ENCODE data around the gene CTNNA1.

The CTNNA1 gene

DNA sequence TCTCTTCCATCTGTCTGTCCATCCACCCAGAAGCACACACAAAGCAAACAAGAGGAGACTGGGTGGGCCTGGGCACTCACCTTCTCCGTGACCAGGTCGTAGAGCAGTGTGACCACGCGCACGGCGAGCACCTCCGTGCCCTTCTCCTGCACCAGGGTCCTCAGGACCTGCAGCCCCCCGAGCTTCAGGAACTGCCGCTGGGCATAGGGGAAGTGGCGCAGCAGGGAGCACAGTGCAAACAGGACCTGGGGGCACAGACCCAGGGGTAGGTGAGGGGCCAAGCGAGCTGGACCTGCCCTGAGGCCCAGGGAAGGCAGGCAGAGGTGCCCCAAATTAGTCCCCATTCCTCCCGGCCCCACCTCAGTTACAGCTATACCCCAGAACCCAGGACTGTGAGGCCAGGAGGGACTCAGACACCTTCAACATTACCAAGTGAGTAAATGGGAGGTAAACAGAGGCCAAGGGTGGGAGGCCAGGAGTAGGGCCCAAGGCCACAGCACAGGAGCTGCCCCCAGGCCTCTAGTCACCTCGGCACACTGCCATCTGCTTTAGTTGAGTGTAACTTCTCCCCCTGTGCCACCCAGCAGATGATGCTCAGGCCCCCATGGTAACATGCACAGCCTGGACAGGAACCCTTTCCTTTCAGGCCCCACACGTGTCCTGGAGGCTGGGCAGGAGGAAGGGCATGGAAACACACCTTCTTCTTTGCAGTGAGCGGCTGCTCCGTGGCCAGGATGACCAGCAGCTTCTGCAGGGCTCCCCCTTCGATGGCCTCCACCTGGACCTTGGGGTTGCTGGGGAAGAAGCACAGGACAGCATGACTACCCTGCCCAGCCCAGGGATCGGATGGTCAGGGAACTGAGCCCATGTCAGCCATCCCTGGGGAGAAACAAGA lies 198.1 kb downstream of the CTNNA1 start:
- H3K4me3 Mint-ChIP-seq = no peak overlapping the region
- H3K36me3 Mint-ChIP-seq = peaks cover 12% of the 10 kb centered on the region
- H3K9me3 Mint-ChIP-seq = no peaks in the 10 kb centered on the region
- ATAC-seq (ENCODE audit: low read depth) (no peak), DNase-seq (ENCODE audit: low spot score in 2 of 2) (no peak)
- H3K4me1 Mint-ChIP-seq = peaks cover 5% of the 10 kb centered on the region
- no peak overlapping the region for H3K27ac Mint-ChIP-seq
- no peaks in the 10 kb centered on the region for H3K27me3 Mint-ChIP-seq

DNA sequence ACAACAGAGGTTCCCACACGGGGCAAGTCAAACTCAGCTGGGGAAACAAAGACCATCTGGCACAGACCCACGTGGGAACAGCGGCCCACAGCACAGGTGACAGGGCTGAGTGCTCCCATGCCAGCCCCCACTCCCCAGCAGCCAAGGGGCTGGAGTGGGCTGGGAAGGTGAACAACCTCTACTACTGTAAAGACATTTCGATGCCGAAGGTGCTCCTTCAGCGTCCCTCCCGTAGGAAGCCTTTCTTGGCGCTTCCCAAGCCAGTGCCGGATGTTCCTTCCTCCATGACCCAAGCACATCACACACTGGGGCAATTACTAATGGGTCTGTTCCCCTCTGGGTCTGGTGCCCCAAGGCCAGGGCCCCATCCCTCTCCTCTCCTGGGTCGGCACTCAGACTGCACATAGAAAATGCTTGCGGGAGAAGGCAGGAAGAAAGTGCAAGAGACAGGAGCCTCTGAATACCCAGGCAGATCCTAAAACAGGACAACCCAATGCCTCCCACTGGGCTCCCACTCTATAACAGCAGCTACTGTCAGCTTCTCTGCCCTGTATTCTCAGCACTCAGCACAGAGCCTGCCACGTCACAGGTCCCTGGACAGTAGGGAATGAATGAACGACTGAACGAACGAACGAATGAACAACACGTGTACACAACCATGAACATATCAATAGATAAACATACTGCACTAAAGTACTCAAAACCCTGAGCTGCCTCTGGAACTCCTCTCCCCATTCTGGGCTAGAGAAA lies 198.9 kb downstream of the CTNNA1 start:
- no peak for DNase-seq (ENCODE audit: low spot score in 2 of 2)
- Mint-ChIP-seq H3K4me3 (no peak overlapping the region), H3K27me3 (no peaks in the 10 kb centered on the region), H3K36me3 (peaks cover 12% of the 10 kb centered on the region), H3K9me3 (no peaks in the 10 kb centered on the region), H3K27ac (no peak overlapping the region), H3K4me1 (peaks cover 8% of the 10 kb centered on the region)
- ATAC-seq (ENCODE audit: low read depth) = no peak

GRCh38 chr5:138952962-138953361 lies 199.7 kb downstream of the CTNNA1 start:
- ATAC-seq (ENCODE audit: low read depth) = no peak

GRCh38 chr5:138953387-138954256 lies 200.4 kb downstream of the CTNNA1 start:
- Mint-ChIP-seq H3K4me1 (peaks cover 8% of the 10 kb centered on the region), H3K27me3 (no peaks in the 10 kb centered on the region), H3K27ac (peak overlapping the region; percentile 35), H3K4me3 (no peak overlapping the region), H3K9me3 (no peaks in the 10 kb centered on the region), H3K36me3 (peaks cover 4% of the 10 kb centered on the region)
- DNase-seq (ENCODE audit: low spot score in 2 of 2) = no peak
- ATAC-seq (ENCODE audit: low read depth) = peak; percentile 78

More at GRCh38 chr5:138952962-138953361, 199.7 kb downstream of the CTNNA1 start:
- Mint-ChIP-seq H3K27me3 (no peaks in the 10 kb centered on the region), H3K4me3 (no peak overlapping the region), H3K36me3 (peaks cover 8% of the 10 kb centered on the region), H3K9me3 (no peaks in the 10 kb centered on the region), H3K27ac (no peak overlapping the region), H3K4me1 (peaks cover 8% of the 10 kb centered on the region)
- DNase-seq (ENCODE audit: low spot score in 2 of 2) = peak in 1 of 2 donors; percentile 13

DNA sequence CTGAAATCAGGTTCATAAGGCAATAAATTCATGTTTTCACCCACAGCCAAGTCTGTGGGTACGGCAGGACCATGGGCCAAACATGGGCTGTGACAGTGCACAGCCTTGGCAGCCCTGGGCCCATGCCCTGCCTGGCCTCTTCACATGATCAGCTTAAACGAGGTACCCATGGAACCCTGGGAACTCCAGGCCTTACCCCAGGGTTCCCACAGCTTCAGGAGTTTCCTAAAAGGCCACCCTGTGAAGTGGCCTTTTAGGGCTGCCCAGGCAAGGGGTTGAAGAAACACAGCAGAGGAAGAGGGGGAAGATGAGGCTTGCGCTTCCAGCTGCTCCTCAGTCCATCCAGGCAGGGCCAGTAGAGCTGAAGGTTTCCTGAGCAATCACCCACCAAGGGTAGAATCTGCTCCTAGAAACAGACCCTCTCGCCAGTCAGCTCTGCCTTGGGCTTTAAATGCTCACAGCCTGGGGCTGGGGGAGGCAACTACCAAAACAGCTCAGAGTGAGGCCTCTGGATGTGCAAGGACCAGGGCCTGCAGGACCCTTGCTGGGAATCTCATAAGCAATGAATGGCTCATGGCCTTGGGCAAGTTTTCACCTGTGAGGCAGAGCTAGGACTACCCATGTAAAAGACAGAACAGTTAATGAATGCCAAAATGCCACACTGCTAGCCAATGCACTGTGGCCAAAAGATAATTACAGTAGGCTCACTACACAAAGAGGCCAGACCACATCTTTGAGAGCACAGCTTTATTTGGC lies 201.2 kb downstream of the CTNNA1 start:
- H3K27me3 Mint-ChIP-seq = no peaks in the 10 kb centered on the region
- no peak overlapping the region for H3K4me3 Mint-ChIP-seq
- ATAC-seq (ENCODE audit: low read depth) = no peak
- H3K27ac Mint-ChIP-seq = no peak overlapping the region
- no peak for DNase-seq (ENCODE audit: low spot score in 2 of 2)
- H3K9me3 Mint-ChIP-seq = no peaks in the 10 kb centered on the region
- peaks cover 8% of the 10 kb centered on the region for H3K4me1 Mint-ChIP-seq
- peaks cover 3% of the 10 kb centered on the region for H3K36me3 Mint-ChIP-seq

DNA sequence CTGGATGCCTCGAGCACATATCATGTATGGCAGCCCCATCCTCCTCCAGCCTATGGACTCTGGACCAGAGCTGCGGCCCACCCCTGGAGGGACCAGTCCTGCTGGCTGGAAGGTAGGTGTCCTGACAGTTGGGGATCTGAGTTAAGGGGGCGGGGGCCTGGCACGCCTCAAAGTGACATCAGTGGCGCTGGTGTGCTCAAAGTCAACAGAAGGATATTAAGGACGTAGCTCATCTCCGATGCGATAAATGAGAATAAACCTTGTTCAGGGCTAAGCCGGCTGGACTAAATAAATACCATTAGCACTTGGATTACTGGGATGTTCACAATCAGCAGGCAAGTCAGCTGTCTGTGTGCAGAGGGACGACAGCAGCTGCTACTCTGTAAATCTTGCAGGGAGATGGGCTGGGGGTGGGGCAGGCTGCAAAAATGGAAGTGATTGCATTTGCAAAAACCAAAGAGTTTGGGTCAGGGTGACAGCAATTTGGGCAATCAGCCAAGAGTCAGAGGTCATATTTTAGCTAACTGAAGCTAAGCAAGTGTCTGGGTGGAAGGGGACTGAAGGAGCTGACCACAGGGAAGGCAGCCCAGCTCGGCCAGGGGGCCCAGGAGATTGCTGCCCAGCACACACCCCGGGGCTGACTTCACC lies 201.9 kb downstream of the CTNNA1 start:
- Mint-ChIP-seq H3K4me3 (no peak overlapping the region), H3K36me3 (peaks cover 3% of the 10 kb centered on the region), H3K27me3 (no peaks in the 10 kb centered on the region), H3K27ac (no peak overlapping the region), H3K4me1 (peaks cover 8% of the 10 kb centered on the region), H3K9me3 (no peaks in the 10 kb centered on the region)
- DNase-seq (ENCODE audit: low spot score in 2 of 2) = no peak
- ATAC-seq (ENCODE audit: low read depth) = no peak

- Mint-ChIP-seq H3K27ac (no peak overlapping the region), H3K4me1 (peaks cover 8% of the 10 kb centered on the region), H3K9me3 (no peaks in the 10 kb centered on the region), H3K36me3 (peaks cover 2% of the 10 kb centered on the region), H3K4me3 (no peak overlapping the region), H3K27me3 (no peaks in the 10 kb centered on the region)
- no peak for ATAC-seq (ENCODE audit: low read depth)
- DNase-seq (ENCODE audit: low spot score in 2 of 2) = no peak
Observed at GRCh38 chr5:138955671-138956295, 202.6 kb downstream of the CTNNA1 start.

GRCh38 chr5:138956801-138957200 lies 203.6 kb downstream of the CTNNA1 start:
- no peak for DNase-seq (ENCODE audit: low spot score in 2 of 2)
- no peaks in the 10 kb centered on the region for H3K27me3 Mint-ChIP-seq
- no peaks in the 10 kb centered on the region for H3K9me3 Mint-ChIP-seq
- H3K36me3 Mint-ChIP-seq = peaks cover 1% of the 10 kb centered on the region
- no peak for ATAC-seq (ENCODE audit: low read depth)
- no peak overlapping the region for H3K4me3 Mint-ChIP-seq
- H3K4me1 Mint-ChIP-seq = peaks cover 8% of the 10 kb centered on the region
- H3K27ac Mint-ChIP-seq = no peak overlapping the region

DNA sequence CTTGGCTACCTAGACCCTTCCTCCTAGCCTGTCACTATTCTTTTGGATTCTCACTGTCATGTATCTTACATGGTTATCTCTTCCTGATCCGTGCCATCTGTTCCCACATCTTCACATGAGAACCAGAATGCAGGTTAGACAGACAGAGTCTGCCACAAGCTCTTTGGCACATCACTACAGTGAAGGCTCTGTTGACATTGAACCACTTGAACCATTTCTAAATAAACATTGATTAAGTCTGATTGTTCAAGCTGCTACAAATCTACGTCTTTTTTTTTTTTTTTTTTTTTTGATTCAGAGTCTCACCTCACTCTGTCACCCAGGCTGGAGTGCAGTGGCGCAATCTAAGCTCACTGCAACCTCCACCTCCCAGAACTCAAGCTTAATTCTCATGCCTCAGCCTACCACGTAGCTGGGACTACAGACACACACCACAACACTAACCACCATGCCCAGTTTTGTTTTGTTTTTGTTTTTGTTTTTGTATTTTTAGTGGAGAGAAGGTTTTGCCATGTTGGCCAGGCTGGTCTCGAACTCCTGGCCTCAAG lies 207.0 kb downstream of the CTNNA1 start:
- Mint-ChIP-seq H3K9me3 (no peaks in the 10 kb centered on the region), H3K27ac (no peak overlapping the region), H3K4me3 (no peak overlapping the region), H3K27me3 (no peaks in the 10 kb centered on the region), H3K36me3 (peaks cover 1% of the 10 kb centered on the region), H3K4me1 (peaks cover 2% of the 10 kb centered on the region)
- ATAC-seq (ENCODE audit: low read depth) (no peak), DNase-seq (ENCODE audit: low spot score in 2 of 2) (no peak)

DNA sequence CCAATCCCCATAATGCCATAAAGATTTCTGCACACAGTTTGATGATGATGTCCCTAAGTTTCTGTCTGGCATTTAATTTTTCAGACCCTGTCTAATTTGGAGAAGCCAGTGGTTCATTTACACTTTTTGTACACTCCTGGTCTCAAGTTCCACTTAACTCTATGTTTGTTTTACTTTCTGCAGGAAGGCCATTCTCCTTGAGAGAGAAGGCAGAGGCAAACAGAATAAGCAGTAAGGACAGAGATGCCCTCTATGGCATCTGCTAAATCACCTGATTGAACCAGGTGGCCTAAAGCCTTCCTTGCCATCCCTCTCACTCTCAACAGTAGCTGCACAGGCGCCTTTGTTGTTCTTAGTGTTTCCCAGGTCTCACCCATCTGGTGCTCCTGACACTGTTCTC lies 208.0 kb downstream of the CTNNA1 start:
- Mint-ChIP-seq H3K36me3 (peaks cover 1% of the 10 kb centered on the region), H3K27ac (no peak overlapping the region), H3K27me3 (no peaks in the 10 kb centered on the region), H3K9me3 (no peaks in the 10 kb centered on the region), H3K4me3 (no peak overlapping the region), H3K4me1 (peaks cover 2% of the 10 kb centered on the region)
- DNase-seq (ENCODE audit: low spot score in 2 of 2) = no peak
- ATAC-seq (ENCODE audit: low read depth) = no peak

GRCh38 chr5:138961729-138962128 lies 208.5 kb downstream of the CTNNA1 start:
- Mint-ChIP-seq H3K4me1 (peaks cover 2% of the 10 kb centered on the region), H3K27me3 (no peaks in the 10 kb centered on the region), H3K27ac (no peak overlapping the region), H3K36me3 (peaks cover 1% of the 10 kb centered on the region), H3K4me3 (no peak overlapping the region), H3K9me3 (no peaks in the 10 kb centered on the region)
- ATAC-seq (ENCODE audit: low read depth) = no peak
- DNase-seq (ENCODE audit: low spot score in 2 of 2) = no peak

DNA sequence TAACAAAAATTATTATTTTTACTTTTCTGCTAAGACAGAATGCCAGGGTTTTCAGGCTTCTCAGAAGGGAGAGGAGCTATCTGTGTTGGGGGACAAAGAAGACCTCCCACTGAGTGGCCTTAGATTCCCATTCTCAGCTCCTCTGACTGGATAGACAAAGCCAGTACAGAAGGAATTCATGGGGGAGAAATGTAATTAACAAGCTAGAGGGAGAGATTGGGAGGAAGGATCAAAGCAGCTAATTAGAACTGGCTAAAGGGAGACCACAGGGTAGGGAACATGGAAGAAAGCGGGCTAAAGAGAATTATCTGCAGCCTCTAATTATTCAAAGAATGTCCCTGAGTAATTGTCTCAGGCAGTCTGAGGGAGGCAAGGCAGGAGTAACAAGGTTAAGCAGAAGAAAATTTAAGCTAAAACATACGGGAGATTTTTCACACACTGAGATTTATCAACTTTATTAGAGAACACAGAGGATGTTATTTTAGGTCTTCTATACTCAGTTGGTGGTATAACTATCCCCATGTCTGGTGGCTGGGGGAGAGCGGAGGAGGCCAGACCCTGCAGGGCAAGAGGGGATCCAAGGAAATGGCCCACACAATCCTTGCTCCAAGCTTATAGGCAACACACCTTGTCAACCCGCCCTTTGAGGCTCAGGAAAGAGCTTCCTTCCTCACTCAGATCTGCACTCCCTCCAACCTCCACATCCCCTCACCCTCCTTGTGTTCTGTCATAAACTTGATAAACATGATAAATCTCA lies 209.6 kb downstream of the CTNNA1 start:
- Mint-ChIP-seq H3K27me3 (no peaks in the 10 kb centered on the region), H3K27ac (no peak overlapping the region), H3K36me3 (peaks cover 1% of the 10 kb centered on the region), H3K4me1 (no peaks in the 10 kb centered on the region), H3K4me3 (no peak overlapping the region), H3K9me3 (no peaks in the 10 kb centered on the region)
- no peak for DNase-seq (ENCODE audit: low spot score in 2 of 2)
- no peak for ATAC-seq (ENCODE audit: low read depth)
